Measurements from ENCODE around the gene TMEM134. TPM values are rescaled to one million over a fixed set of nuclear protein-coding genes. Genes with fewer than 3 reads are reported as not detected.

The TMEM134 gene
- polyA plus RNA-seq, 1 experiment = 14.7 TPM

- no peak for TF ChIP-seq CTCF (IDR thresholded peaks at IDR 0.05; ENCODE audit: low read depth, low read length)
- Histone ChIP-seq H3K27ac (ENCODE audit: low read depth, low read length) (no peak within 1 kb of the TSS), H3K9me3 (ENCODE audit: control insufficient read depth, insufficient read depth, low read length) (no peaks in the 10 kb centered on the region; the same call in 1 of the 2 replicates), H3K27me3 (ENCODE audit: control insufficient read depth, insufficient read depth, low read length) (peaks cover 21% of the 10 kb centered on the region), H3K4me3 (ENCODE audit: low read depth, low read length) (no peak within 1 kb of the TSS)
- POLR2A ChIA-PET = interaction anchor here (0.6 kb wide), 1 partner anchor 346 kb away, joined by 4 read pairs; no protein-coding TSS in a partner anchor
- no peak for DNase-seq (ENCODE audit: low read depth, low spot score)
- CTCF ChIA-PET = no interaction called here
Measured at GRCh38 chr11:67455054-67455453, 14.0 kb downstream of the TMEM134 start, which contains the start of gene CABP4. Gene CABP4 (plus strand): TSS chr11:67455354. CDS start chr11:67455424, 70 bp downstream.

- H3K9me3 ChIP-seq (ENCODE audit: control insufficient read depth, insufficient read depth, low read length) = no peaks in the 10 kb centered on the region; the same call in 1 of the 2 replicates
- peaks cover 21% of the 10 kb centered on the region for H3K27me3 ChIP-seq (ENCODE audit: control insufficient read depth, insufficient read depth, low read length)
- H3K4me3 ChIP-seq (ENCODE audit: low read depth, low read length) = no peak overlapping the region
- no peak for DNase-seq (ENCODE audit: low read depth, low spot score)
- H3K27ac ChIP-seq (ENCODE audit: low read depth, low read length) = no peak overlapping the region
- TF ChIP-seq CTCF (IDR thresholded peaks at IDR 0.05; ENCODE audit: low read depth, low read length) = no peak
- CTCF ChIA-PET = no interaction called here
- POLR2A ChIA-PET = interaction anchor here (0.6 kb wide), 1 partner anchor 346 kb away, joined by 4 read pairs; no protein-coding TSS in a partner anchor
Measured at GRCh38 chr11:67453816-67454732, 15.0 kb downstream of the TMEM134 start.

- H3K27me3 ChIP-seq (ENCODE audit: control insufficient read depth, insufficient read depth, low read length) = peaks cover 21% of the 10 kb centered on the region
- CTCF ChIA-PET = no interaction called here
- TF ChIP-seq CTCF (IDR thresholded peaks at IDR 0.05; ENCODE audit: low read depth, low read length) = no peak
- DNase-seq (ENCODE audit: low read depth, low spot score) = no peak
- H3K9me3 ChIP-seq (ENCODE audit: control insufficient read depth, insufficient read depth, low read length) = no peaks in the 10 kb centered on the region; the same call in 1 of the 2 replicates
- H3K27ac ChIP-seq (ENCODE audit: low read depth, low read length) = no peak within 1 kb of the TSS
- POLR2A ChIA-PET = no interaction called here
- no peak within 1 kb of the TSS for H3K4me3 ChIP-seq (ENCODE audit: low read depth, low read length)
Measured at GRCh38 chr11:67452141-67452952, 16.7 kb downstream of the TMEM134 start, which contains the start of gene GPR152. Gene GPR152 (minus strand): TSS chr11:67452729. CDS start chr11:67452724, 5 bp downstream.

- no peak overlapping the region for H3K27ac ChIP-seq (ENCODE audit: low read depth, low read length)
- H3K9me3 ChIP-seq (ENCODE audit: control insufficient read depth, insufficient read depth, low read length) = no peaks in the 10 kb centered on the region; the same call in 1 of the 2 replicates
- ChIA-PET POLR2A (interaction anchor here (0.5 kb wide), 1 partner anchor 9 kb away, joined by 3 read pairs; no protein-coding TSS in a partner anchor), CTCF (no interaction called here)
- TF ChIP-seq CTCF (IDR thresholded peaks at IDR 0.05; ENCODE audit: low read depth, low read length) = no peak
- DNase-seq (ENCODE audit: low read depth, low spot score) = no peak
- no peak overlapping the region for H3K4me3 ChIP-seq (ENCODE audit: low read depth, low read length)
- peaks cover 16% of the 10 kb centered on the region for H3K27me3 ChIP-seq (ENCODE audit: control insufficient read depth, insufficient read depth, low read length)
Measured at GRCh38 chr11:67451658-67451976, 17.4 kb downstream of the TMEM134 start.
